NCI-H2081 (cell line): Measurements from ENCODE around the gene CCL14.

ENCODE experiments used
- DNase-seq, 2 experiments: peaks; one replicate each; lab custom pipeline; 2025; lab: John Stamatoyannopoulos, UW

Gene CCL14

GRCh38 chr17:35988164-35988563 lies 1.6 kb upstream of the CCL14 start:
- DNase-seq, result no peak

- no peak for DNase-seq
Observed at GRCh38 chr17:35984140-35984539, 2.4 kb downstream of the CCL14 start.

GRCh38 chr17:35982409-35983191 lies 3.9 kb downstream of the CCL14 start:
- DNase-seq, result no peak

- no peak for DNase-seq
Observed at GRCh38 chr17:35981908-35982330, 4.6 kb downstream of the CCL14 start.

- no peak for DNase-seq
Observed at GRCh38 chr17:35981246-35981645, 5.3 kb downstream of the CCL14 start, which contains the start of gene CCL16. TSS of gene CCL16 (minus strand) at chr17:35981497. CDS start at chr17:35981420, 77 bp downstream.

GRCh38 chr17:35978346-35978745 lies 8.2 kb downstream of the CCL14 start:
- no peak for DNase-seq

GRCh38 chr17:35977509-35977908 lies 9.0 kb downstream of the CCL14 start:
- DNase-seq, result no peak

- no peak for DNase-seq
Observed at GRCh38 chr17:35973333-35974260, 12.9 kb downstream of the CCL14 start.

GRCh38 chr17:35972945-35973332 lies 13.6 kb downstream of the CCL14 start:
- no peak for DNase-seq

- DNase-seq, result no peak
Observed at GRCh38 chr17:35972535-35972934, 14.0 kb downstream of the CCL14 start.

- DNase-seq, result no peak
Observed at GRCh38 chr17:35972066-35972465, 14.5 kb downstream of the CCL14 start.

- peak; percentile 77 to 80 for DNase-seq
Observed at GRCh38 chr17:35969558-35970380, 16.8 kb downstream of the CCL14 start.

GRCh38 chr17:35968520-35969054 lies 17.9 kb downstream of the CCL14 start:
- DNase-seq, result no peak

GRCh38 chr17:35965272-35965671 lies 21.3 kb downstream of the CCL14 start:
- no peak for DNase-seq

GRCh38 chr17:35963663-35964062 lies 22.9 kb downstream of the CCL14 start:
- no peak for DNase-seq

GRCh38 chr17:35953720-35954119 lies 32.8 kb downstream of the CCL14 start:
- DNase-seq, result no peak

GRCh38 chr17:35949401-35949800 lies 37.1 kb downstream of the CCL14 start:
- no peak for DNase-seq

GRCh38 chr17:35948092-35948491 lies 38.4 kb downstream of the CCL14 start:
- DNase-seq, result no peak

GRCh38 chr17:35947156-35947585 lies 39.4 kb downstream of the CCL14 start:
- DNase-seq, result peak; percentile 60 to 70

- no peak for DNase-seq
Observed at GRCh38 chr17:35944151-35944550, 42.4 kb downstream of the CCL14 start.

- DNase-seq, result no peak
Observed at GRCh38 chr17:35943537-35943936, 43.0 kb downstream of the CCL14 start, which contains the start of gene LYZL6. TSS of gene LYZL6 (minus strand) at chr17:35943713. CDS start at chr17:35939356, 4,357 bp downstream.
